Erythroblast (primary cell): ENCODE measurements around the gene ZNF394.
A peak's percentile ranks its signal among the peaks of the same experiment; 100 is the strongest.
"Not testable (repeated sequence)": the region's sequence is repeated elsewhere in the genome, so short reads cannot be mapped to it uniquely, and the experiment has no call there.

Source experiments
- DNase-seq, 2 experiments: peaks; one replicate each; lab custom pipeline; 2025; lab: John Stamatoyannopoulos, UW
- GATA1 ChIP-seq: IDR thresholded peaks from 2 replicates; pipeline ENCODE4 v1.6.1; 2011; ENCODE audit warnings: low read depth, mild to moderate bottlenecking, control low read depth, low read length, moderate library complexity
- POLR2A ChIP-seq: IDR thresholded peaks from 2 replicates; pipeline ENCODE4 v1.6.1; 2011; ENCODE audit warnings: mild to moderate bottlenecking, low read length

Gene ZNF394

GRCh38 chr7:99499721-99500636, at the start of gene ZNF394:
ZNF394 (minus strand) TSS chr7:99500281; CDS start chr7:99500093, 188 bp downstream.
- TF ChIP-seq POLR2A, result peak; percentile 97
- no peak for TF ChIP-seq GATA1
- peak; percentile 96 for DNase-seq

GRCh38 chr7:99549545-99549944, 49.5 kb upstream of the ZNF394 start:
- not testable (repeated sequence) for DNase-seq

GRCh38 chr7:99545308-99545707, 45.2 kb upstream of the ZNF394 start:
- not testable (repeated sequence) for DNase-seq

DNA sequence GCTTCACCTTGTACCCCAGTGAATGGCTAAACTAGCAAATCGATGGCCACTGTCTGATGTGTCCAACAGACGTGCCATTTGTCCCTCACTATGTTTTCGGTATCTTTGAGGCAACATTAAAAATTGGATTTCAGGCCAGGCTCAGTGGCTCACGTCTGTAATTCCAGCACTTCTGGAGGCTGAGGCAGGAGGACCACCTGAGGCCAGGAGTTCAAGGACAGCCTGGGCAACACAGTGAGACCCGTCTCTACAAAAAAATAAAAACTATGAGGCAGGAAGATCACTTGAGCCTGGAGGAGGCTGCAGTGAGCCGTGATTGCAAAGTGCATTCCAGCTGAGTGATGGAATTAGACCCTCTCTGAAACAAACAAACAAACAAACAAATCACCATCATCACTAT, 43.8 kb upstream of the ZNF394 start:
- DNase-seq, result no peak
- TF ChIP-seq GATA1 (no peak), POLR2A (no peak)

DNA sequence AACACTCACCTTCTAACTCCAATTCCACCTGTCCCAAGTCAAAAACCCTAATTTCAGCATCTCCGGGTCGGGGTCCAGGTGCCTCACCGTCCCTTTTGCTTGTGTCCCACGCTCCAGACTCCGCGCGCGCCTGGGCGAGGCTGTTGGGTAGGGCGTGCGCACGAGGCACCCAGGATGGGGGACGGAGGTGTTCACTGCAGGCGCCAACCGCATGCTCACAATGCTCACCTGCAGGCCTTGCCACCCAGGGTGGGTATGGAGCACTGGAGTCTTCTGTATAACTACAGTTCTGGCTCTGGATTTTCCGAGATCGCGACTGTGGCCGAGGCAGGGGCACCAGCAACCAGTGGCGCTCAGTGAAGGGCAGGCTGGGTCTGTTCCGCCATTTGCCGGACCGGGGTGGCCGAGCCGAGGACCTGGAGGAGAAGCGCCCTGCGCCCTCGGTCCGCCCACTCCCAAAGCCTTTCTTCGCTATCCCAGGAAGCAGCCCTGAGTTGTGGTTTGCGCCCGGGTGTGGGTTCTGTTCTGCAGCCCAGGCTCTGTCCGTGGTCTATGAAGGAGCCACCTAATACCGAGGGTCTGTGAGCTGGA, 43.1 kb upstream of the ZNF394 start:
- no peak for DNase-seq
- TF ChIP-seq GATA1 (no peak), POLR2A (no peak)

- DNase-seq, result no peak
- no peak for TF ChIP-seq GATA1
- TF ChIP-seq POLR2A, result no peak
These were observed 41.1 kb upstream of the ZNF394 start for GRCh38 chr7:99541212-99541611.

DNA sequence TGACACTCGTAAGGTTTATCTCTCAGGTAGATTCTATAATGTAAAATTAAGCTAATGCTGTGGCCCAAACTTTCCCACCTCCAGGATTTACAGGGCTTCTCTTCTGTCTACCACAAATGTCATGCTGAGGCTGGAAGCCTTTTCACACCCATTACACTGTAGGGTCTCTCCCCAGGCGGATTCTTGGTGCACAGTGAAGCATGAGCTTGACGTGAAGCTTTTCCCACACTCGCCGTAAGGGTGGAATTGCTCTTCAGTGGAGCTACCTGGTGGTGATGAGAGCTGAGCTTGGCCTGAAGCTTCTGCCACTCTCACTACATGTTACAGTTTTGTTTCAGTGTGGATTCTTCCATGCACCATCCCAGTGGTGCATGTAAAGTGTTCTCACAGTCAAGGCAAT, 40.5 kb upstream of the ZNF394 start:
- no peak for DNase-seq

GRCh38 chr7:99539213-99539811, 39.2 kb upstream of the ZNF394 start:
- DNase-seq, result no peak
- no peak for TF ChIP-seq GATA1
- TF ChIP-seq POLR2A, result no peak

More for the DNA sequence above, 40.5 kb upstream of the ZNF394 start:
- no peak for TF ChIP-seq POLR2A
- TF ChIP-seq GATA1, result no peak

DNA sequence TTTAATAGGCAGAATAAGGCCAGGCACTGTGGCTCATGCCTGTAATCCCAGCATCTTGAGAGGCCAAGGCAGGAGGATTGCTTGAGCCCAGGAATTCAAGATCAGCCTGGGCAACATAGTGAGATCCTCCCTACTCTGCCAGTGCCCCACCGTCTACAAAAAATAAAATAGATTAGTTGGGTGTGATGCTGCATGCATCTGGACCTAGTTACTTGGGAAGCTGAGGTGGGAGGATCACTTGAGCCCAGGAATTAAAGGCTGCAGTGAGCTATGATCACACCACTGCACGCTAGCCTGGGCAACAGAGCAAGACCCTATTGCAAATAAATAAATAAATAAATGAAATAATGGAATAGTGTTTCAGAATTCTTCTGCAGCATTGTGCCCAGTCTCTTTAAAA, 35.6 kb upstream of the ZNF394 start:
- no peak for TF ChIP-seq POLR2A
- TF ChIP-seq GATA1, result no peak
- no peak for DNase-seq

- TF ChIP-seq GATA1, result no peak
- TF ChIP-seq POLR2A, result no peak
- peak; percentile 20 to 27 for DNase-seq
These were observed 31.3 kb upstream of the ZNF394 start for GRCh38 chr7:99531354-99531765.

GRCh38 chr7:99525713-99526440, 25.8 kb upstream of the ZNF394 start:
- no peak for TF ChIP-seq POLR2A
- no peak for TF ChIP-seq GATA1
- peak; percentile 35 to 67 for DNase-seq

- TF ChIP-seq POLR2A, result no peak
- TF ChIP-seq GATA1, result no peak
- no peak for DNase-seq
These were observed 21.3 kb upstream of the ZNF394 start for GRCh38 chr7:99521399-99521798.

DNA sequence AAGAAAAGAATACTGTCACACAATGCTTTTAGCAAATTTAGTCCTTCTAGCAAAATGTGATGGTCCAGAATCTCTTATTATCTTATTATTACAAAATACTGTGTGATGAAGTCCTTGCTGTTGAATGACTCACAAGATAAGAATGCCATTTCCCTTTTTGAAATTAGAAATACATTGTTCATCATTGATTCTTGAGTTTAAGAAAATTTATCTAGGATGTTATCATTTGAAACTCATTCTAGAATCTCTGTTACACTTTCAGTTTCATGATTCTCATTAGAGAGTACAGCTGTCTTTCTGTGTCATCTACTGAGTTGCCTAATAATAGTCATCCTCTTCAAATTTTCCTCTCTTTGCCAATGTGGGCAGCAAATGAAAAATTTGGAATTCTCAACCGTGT, 14.0 kb upstream of the ZNF394 start:
- TF ChIP-seq POLR2A (no peak), GATA1 (no peak)
- DNase-seq, result no peak

DNA sequence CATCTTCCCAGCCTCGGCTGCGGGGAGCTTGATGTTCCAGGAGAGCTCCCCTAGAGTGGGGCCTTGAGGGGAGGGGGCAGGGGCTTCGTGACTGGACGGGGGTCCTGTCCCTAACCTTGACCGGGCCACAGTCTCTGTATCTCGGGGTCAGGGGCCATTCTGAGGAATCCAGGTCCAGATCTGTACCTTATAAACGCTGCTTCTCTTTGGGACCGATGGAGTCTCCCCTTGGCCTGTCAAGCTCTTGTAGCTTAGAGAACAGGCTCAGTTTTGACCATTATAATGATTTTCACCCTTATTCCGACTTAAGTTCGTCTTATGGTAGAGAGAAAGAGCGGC, 5.2 kb upstream of the ZNF394 start:
- no peak for DNase-seq
- no peak for TF ChIP-seq GATA1
- TF ChIP-seq POLR2A, result peak; percentile 54

- peak; percentile 98 for DNase-seq
- no peak for TF ChIP-seq GATA1
- peak; percentile 87 for TF ChIP-seq POLR2A
These were observed 4.7 kb upstream of the ZNF394 start, which contains the start of gene ZKSCAN5 for GRCh38 chr7:99504603-99505323. ZKSCAN5 (plus strand) TSS chr7:99504662; CDS start chr7:99506045, 1,383 bp downstream.
